ENCODE results near the gene HSDL1. TPM values are rescaled to one million over a fixed set of nuclear protein-coding genes. Genes with fewer than 3 reads are reported as not detected.

HSDL1 gene
- total and polyA plus RNA-seq, 4 donors: 12.6 to 41.3 (median 16.7) TPM

GRCh38 chr16:84180519-84181140 lies 35.7 kb upstream of the HSDL1 start:
- no peak overlapping the region for H3K4me3 ChIP-seq
- no peaks in the 10 kb centered on the region for H3K27me3 ChIP-seq (ENCODE audit: control insufficient read depth in 3 of 3, insufficient read depth in 3 of 3, low read length in 2 of 3)
- peaks cover 3 to 56% (median 20%) of the 10 kb centered on the region in 4 donors for H3K36me3 ChIP-seq (ENCODE audit: control insufficient read depth in 4 of 4, insufficient read depth in 4 of 4, low read length in 4 of 4)
- H3K9ac ChIP-seq (ENCODE audit: insufficient read depth in 1 of 2, low read length in 2 of 2): no peak overlapping the region
- TF ChIP-seq CTCF (IDR thresholded peaks at IDR 0.05; ENCODE audit: control extremely low read depth, extremely low read depth): no peak
- peaks cover 0 to 19% (median 4%) of the 10 kb centered on the region in 5 donors for H3K4me1 ChIP-seq (ENCODE audit: control insufficient read depth in 5 of 5, insufficient read depth in 5 of 5, low read length in 5 of 5)
- H3K9me3 ChIP-seq (ENCODE audit: control insufficient read depth in 4 of 4, insufficient read depth in 3 of 4, low read length in 3 of 4): no peaks in the 10 kb centered on the region
- ATAC-seq (ENCODE audit: insufficient read depth, low FRiP score): no peak
- no peak for DNase-seq
- WGBS, 2 donors: 82 to 90% methylated on average over 16 to 21 of the region's 21 CpGs
- no peak overlapping the region for H3K27ac ChIP-seq (ENCODE audit: low read depth in 1 of 2, low read length in 1 of 2)

DNA sequence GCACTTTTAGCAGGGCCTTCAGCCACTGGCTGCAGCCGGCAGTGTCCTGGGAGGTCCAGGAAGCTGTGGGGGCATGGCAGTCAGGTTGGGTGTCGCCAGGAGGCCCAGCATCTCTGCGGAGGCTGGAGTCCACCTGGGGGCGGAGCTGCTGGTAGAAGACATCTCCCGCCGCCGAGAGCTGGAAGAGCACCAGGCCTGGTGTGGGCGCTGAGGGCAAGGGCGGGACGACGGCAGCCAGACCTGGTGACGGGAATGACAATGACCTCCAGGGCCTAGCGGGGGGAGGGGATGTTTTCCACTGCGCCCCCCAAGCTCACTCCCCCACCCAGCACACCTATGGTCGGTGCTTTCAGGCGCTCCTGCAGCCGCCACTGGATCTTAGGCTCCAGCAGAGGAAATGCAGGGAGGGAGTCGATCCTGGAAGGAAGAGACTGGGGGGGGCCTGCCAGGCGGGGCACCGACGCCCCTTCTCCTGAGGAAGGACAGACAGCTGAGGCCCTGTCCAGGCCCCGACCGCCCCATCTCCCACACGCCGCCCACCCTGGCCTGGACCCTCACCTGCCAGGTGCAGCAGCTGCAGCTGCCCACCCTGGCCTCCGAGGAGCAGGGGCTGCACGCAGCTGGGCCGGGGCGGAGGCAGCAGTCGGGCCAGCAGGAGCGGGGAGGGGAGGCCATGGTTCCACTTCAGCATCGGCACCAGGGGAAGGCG lies 34.8 kb upstream of the HSDL1 start:
- ATAC-seq (ENCODE audit: insufficient read depth, low FRiP score) (no peak), DNase-seq (no peak)
- Histone ChIP-seq H3K4me3 (no peak overlapping the region), H3K27me3 (ENCODE audit: control insufficient read depth in 3 of 3, insufficient read depth in 3 of 3, low read length in 2 of 3) (no peaks in the 10 kb centered on the region), H3K4me1 (ENCODE audit: control insufficient read depth in 5 of 5, insufficient read depth in 5 of 5, low read length in 5 of 5) (peaks cover 0 to 15% (median 0%) of the 10 kb centered on the region in 5 donors), H3K9ac (ENCODE audit: insufficient read depth in 1 of 2, low read length in 2 of 2) (no peak overlapping the region), H3K9me3 (ENCODE audit: control insufficient read depth in 4 of 4, insufficient read depth in 3 of 4, low read length in 3 of 4) (no peaks in the 10 kb centered on the region), H3K36me3 (ENCODE audit: control insufficient read depth in 4 of 4, insufficient read depth in 4 of 4, low read length in 4 of 4) (peaks cover 3 to 54% (median 17%) of the 10 kb centered on the region in 4 donors), H3K27ac (ENCODE audit: low read depth in 1 of 2, low read length in 1 of 2) (no peak overlapping the region)
- WGBS, 2 donors: 88 to 92% methylated on average over 32 to 33 of the region's 33 CpGs
- TF ChIP-seq CTCF (IDR thresholded peaks at IDR 0.05; ENCODE audit: control extremely low read depth, extremely low read depth): no peak

- no peak for ATAC-seq (ENCODE audit: insufficient read depth, low FRiP score)
- Histone ChIP-seq H3K9ac (ENCODE audit: insufficient read depth in 1 of 2, low read length in 2 of 2) (no peak overlapping the region), H3K9me3 (ENCODE audit: control insufficient read depth in 4 of 4, insufficient read depth in 3 of 4, low read length in 3 of 4) (no peaks in the 10 kb centered on the region), H3K4me1 (ENCODE audit: control insufficient read depth in 5 of 5, insufficient read depth in 5 of 5, low read length in 5 of 5) (peaks cover 0 to 15% (median 0%) of the 10 kb centered on the region in 5 donors), H3K36me3 (ENCODE audit: control insufficient read depth in 4 of 4, insufficient read depth in 4 of 4, low read length in 4 of 4) (peaks cover 3 to 50% (median 17%) of the 10 kb centered on the region in 4 donors), H3K4me3 (no peak overlapping the region), H3K27me3 (ENCODE audit: control insufficient read depth in 3 of 3, insufficient read depth in 3 of 3, low read length in 2 of 3) (no peaks in the 10 kb centered on the region), H3K27ac (ENCODE audit: low read depth in 1 of 2, low read length in 1 of 2) (no peak overlapping the region)
- no peak for TF ChIP-seq CTCF (IDR thresholded peaks at IDR 0.05; ENCODE audit: control extremely low read depth, extremely low read depth)
- 94% methylated on average over 28 of the region's 28 CpGs for WGBS, 2 donors
- no peak for DNase-seq
Observed at GRCh38 chr16:84178892-84179611, 34.1 kb upstream of the HSDL1 start.

Data from lung (tissue), 12 donors.